Mucosa of rectum (tissue), 2 donors: ENCODE results near the gene OSBPL1A.

Source experiments
- H3K27ac ChIP-seq, 2 donors: one replicate each; pipeline ENCODE4 v1.7.0; 2013; ENCODE audit warnings: inconsistent platforms in 2 of 2, low read depth in 2 of 2, low read length in 2 of 2
- H3K27me3 ChIP-seq, 2 donors: one replicate each; pipeline ENCODE4 v1.7.0; 2013; ENCODE audit warnings: low read length in 2 of 2; ENCODE audit not compliant: control insufficient read depth in 2 of 2, insufficient read depth in 2 of 2
- H3K36me3 ChIP-seq, 2 donors: one replicate each; pipeline ENCODE4 v1.7.0; 2013; ENCODE audit warnings: low read length in 2 of 2; ENCODE audit not compliant: control insufficient read depth in 2 of 2, insufficient read depth in 2 of 2
- H3K4me1 ChIP-seq, 2 donors: one replicate each; pipeline ENCODE4 v1.7.0; 2013; ENCODE audit warnings: low read length in 2 of 2, mild to moderate bottlenecking in 1 of 2; ENCODE audit not compliant: control insufficient read depth in 2 of 2, insufficient read depth in 2 of 2
- H3K4me3 ChIP-seq, 2 donors: one replicate each; pipeline ENCODE4 v1.7.0; 2013; ENCODE audit warnings: low read length in 2 of 2
- H3K9ac ChIP-seq, 2 donors: one replicate each; pipeline ENCODE4 v1.7.0; 2013; ENCODE audit warnings: low read length in 2 of 2, low read depth in 1 of 2, mild to moderate bottlenecking in 1 of 2
- H3K9me3 ChIP-seq, 2 donors: one replicate each; pipeline ENCODE4 v1.7.0; 2013; ENCODE audit warnings: low read length in 2 of 2; ENCODE audit not compliant: control insufficient read depth in 2 of 2
- donor health status: healthy.
- donor health status: Normal muscosa, but diverticular disease.

Gene OSBPL1A

DNA sequence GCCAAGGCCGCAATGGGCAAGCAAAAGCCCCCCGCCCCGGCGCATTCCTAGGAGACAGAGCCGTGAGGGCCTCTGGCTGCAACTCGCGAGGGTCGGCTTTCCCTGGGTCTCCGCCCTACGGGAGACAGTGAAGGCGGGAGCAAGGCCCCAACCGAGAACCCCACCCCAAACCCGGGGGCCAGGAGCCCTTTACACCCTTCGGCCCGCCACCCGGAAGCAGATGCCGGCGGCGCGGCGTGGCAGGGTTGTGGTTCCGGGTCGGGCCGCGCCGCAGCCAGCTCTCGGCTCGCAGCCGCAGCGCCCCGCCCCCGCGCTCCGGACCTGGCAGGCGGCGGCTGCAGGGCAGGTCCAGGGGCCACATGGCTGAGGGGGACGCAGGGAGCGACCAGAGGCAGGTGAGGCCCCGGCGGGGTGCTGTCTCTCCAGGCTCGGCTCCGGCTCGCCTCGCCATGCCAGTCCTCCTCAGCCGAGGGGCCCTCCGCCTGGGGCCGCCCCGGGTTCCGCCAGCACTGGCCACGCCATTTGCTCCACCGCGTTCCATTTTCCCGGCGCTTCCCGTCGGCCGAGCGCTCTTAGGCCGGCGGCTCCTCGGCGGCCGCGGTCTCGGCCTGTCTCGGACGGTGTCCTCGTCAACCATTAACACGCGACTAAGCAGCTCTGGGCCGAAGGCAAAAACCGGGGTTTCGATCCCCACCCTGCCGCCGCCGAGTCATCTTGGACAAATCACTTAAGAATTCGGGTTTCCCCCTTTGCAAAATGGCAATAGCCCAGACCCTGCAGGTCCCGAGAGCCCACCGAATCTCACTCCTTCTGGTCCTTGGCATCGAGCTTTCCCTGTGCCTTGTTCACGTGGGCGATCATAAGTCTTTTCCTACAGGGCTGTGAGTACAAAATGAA lies 29.0 kb upstream of the OSBPL1A start, which contains the start of gene IMPACT:
IMPACT (plus strand) TSS at position 273 of the 897 bp plus-strand sequence; CDS start at position 360, 87 bp downstream.
- peak within 1 kb of the TSS; percentile 71 to 89 for H3K9ac ChIP-seq
- H3K4me3 ChIP-seq, result peak within 1 kb of the TSS; percentile 87 to 92
- peaks cover 2 to 8% of the 10 kb centered on the region in 2 donors for H3K4me1 ChIP-seq
- peak within 1 kb of the TSS; percentile 67 to 74 for H3K27ac ChIP-seq
- H3K36me3 ChIP-seq, result peaks cover 0 to 3% of the 10 kb centered on the region in 2 donors
- peaks cover 9 to 13% of the 10 kb centered on the region in 2 donors for H3K27me3 ChIP-seq
- H3K9me3 ChIP-seq, result peaks cover 0 to 6% of the 10 kb centered on the region in 2 donors

DNA sequence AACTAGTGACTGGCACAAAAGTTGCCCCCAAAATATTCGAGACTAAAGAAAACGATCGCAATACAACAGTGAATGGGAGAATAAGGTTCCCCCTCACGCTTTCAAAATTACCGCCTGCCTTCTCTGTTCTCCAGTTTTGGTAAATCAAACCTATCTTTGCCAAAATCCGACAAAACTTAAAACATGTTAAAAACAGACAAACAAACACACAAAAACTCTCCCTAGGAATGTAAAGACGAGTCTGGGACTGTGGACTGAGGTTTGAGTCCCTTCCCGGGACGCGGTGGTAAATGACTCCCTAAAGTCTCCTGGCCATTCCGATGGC lies 28.4 kb upstream of the OSBPL1A start:
- Histone ChIP-seq H3K27me3 (peaks cover 9 to 13% of the 10 kb centered on the region in 2 donors), H3K9me3 (peaks cover 0 to 6% of the 10 kb centered on the region in 2 donors), H3K4me3 (peak overlapping the region; percentile 87 to 92), H3K27ac (peak overlapping the region; percentile 67 to 74), H3K4me1 (peaks cover 2 to 8% of the 10 kb centered on the region in 2 donors), H3K9ac (peak overlapping the region in 1 of 2 donors; percentile 89), H3K36me3 (peaks cover 0 to 3% of the 10 kb centered on the region in 2 donors)

DNA sequence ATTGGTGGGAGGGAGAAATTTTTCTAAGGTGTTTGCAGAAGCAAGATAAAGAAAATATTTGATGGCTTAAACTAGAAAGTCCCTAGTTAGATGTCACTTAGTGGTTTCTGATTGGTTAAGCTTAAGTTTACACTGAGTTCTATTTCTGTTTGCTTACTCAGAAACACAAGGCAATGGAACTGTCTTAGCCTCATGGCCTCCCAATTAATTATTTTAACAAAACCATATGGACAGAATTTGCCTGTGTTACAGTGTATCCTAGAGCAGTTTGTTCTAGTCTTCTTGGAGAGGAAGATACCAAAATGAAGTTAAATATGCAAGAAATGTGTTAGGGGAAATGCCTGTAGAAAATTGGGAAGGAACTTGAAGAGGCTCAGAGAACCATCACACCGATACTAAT lies 24.2 kb upstream of the OSBPL1A start:
- Histone ChIP-seq H3K36me3 (no peaks in the 10 kb centered on the region), H3K4me3 (no peak overlapping the region), H3K4me1 (no peaks in the 10 kb centered on the region), H3K9ac (no peak overlapping the region), H3K27me3 (peaks cover 13 to 20% of the 10 kb centered on the region in 2 donors), H3K9me3 (peaks cover 0 to 6% of the 10 kb centered on the region in 2 donors), H3K27ac (no peak overlapping the region)

DNA sequence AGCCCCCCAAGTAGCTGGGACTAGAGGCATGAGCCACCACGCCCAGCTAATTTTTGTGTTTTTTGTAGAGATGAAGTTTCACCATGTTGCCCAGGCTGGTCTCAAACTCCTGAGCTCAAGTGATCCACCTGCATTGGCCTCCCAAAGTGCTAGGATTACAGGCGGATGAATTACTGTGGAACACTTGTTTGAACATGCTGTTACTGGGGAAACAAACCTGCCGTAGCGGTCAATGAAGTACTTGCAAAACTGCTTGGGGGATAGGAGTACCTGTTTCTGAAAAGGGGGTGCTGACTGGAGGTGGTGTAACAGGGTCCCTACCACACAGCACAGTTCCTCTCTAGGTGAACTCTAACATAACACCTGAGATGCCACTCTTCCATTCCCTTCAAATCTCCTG lies 22.9 kb upstream of the OSBPL1A start:
- H3K4me3 ChIP-seq, result no peak overlapping the region
- H3K36me3 ChIP-seq, result no peaks in the 10 kb centered on the region
- H3K4me1 ChIP-seq, result no peaks in the 10 kb centered on the region
- H3K27me3 ChIP-seq, result peaks cover 13 to 20% of the 10 kb centered on the region in 2 donors
- peaks cover 0 to 5% of the 10 kb centered on the region in 2 donors for H3K9me3 ChIP-seq
- H3K9ac ChIP-seq, result no peak overlapping the region
- no peak overlapping the region for H3K27ac ChIP-seq

DNA sequence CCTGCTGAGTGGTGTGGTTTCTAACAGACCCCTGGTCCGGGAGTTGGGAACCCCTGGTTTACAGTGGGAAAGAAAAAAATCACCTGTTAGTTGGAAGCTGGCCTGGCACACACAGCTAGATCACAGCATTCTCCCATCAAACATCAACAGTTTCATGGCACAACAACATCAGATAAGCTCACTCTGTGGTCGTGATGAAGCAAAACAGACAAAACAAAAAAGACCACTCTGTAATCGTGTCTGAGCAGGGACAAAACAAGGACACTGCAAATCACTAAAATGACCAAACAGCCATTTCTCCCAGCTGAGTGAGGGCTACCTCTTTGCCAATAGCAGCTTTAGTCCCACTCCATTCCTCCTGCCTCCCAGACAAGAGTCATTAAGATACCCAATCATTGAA lies 19.9 kb upstream of the OSBPL1A start:
- Histone ChIP-seq H3K4me1 (no peaks in the 10 kb centered on the region), H3K27ac (no peak overlapping the region), H3K4me3 (no peak overlapping the region), H3K36me3 (no peaks in the 10 kb centered on the region), H3K27me3 (peaks cover 3 to 11% of the 10 kb centered on the region in 2 donors), H3K9me3 (no peaks in the 10 kb centered on the region), H3K9ac (no peak overlapping the region)

DNA sequence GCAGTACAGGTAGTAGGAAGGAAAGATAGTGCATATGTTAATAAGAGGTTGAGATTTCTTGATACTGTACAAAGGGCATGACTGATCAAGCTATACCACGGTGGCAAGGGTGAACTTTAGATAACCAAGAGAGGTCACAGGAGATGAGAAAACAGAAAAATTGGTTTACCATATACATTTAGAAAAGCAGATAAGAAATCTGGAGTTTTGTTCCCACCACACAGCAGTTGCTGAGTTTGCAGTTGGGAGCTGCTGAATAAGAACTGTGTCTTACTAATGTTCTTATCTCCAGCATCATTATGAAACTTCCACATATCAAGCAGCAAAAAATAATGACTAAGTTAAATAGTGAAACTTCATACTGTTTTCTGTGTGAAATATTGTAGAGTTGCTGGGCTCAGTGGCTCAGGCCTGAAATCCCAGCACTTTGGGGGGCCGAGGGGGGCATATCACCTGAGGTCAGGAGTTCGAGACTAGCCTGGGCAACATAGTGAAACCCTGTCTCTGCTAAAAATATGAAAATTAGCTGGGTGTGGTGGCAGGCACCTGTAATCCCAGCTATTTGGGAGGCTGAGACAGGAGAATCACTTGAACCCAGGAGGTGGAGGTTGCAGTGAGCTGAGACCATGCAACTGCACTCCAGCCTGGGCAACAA lies 16.9 kb upstream of the OSBPL1A start:
- Histone ChIP-seq H3K4me1 (no peaks in the 10 kb centered on the region), H3K27me3 (peaks cover 0 to 6% of the 10 kb centered on the region in 2 donors), H3K9ac (no peak overlapping the region), H3K27ac (no peak overlapping the region), H3K9me3 (no peaks in the 10 kb centered on the region), H3K36me3 (no peaks in the 10 kb centered on the region), H3K4me3 (no peak overlapping the region)

DNA sequence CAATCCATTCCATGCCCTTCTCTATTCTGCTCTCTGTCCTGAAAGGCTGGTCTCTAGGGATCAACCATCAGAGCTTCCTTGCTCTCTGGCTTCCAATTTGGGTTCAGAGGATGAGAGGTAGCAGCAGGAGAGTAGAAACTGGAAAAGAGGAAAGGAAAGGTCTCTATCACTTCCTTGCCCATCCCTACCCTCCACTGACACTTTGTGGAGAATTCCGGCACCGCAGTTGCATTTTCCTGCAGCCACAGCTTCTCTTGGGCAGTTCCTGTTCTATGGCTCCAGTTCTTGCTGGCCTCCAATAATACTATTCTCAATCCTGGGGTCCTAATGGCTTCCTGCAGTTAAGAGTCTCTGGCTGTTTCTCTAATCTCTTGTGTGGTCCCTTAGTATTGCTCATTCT lies 15.5 kb upstream of the OSBPL1A start:
- H3K36me3 ChIP-seq, result no peaks in the 10 kb centered on the region
- H3K4me3 ChIP-seq, result no peak overlapping the region
- H3K4me1 ChIP-seq, result no peaks in the 10 kb centered on the region
- no peaks in the 10 kb centered on the region for H3K9me3 ChIP-seq
- peaks cover 0 to 4% of the 10 kb centered on the region in 2 donors for H3K27me3 ChIP-seq
- no peak overlapping the region for H3K9ac ChIP-seq
- no peak overlapping the region for H3K27ac ChIP-seq

DNA sequence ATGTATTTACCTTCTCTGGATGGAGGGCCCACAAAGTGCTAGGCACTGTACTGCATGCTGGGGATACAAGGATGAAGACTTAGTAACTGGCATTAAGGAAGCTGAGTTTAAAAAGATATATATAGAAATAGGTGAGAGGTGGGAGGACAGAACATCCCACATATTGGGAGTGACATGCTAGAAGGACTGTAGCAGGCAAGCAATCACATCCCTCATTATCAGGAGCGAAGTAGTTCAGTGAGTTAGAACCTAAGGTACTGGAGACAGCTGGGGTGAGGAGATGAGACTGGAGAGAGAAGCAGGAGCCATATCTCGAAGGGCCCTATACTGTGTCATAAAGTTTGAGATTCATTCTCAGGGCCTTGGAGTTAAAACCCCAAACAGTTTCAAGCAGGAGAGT lies 10.9 kb upstream of the OSBPL1A start:
- Histone ChIP-seq H3K36me3 (no peaks in the 10 kb centered on the region), H3K9ac (no peak overlapping the region), H3K4me3 (no peak overlapping the region), H3K27me3 (no peaks in the 10 kb centered on the region), H3K27ac (no peak overlapping the region), H3K4me1 (no peaks in the 10 kb centered on the region), H3K9me3 (no peaks in the 10 kb centered on the region)

DNA sequence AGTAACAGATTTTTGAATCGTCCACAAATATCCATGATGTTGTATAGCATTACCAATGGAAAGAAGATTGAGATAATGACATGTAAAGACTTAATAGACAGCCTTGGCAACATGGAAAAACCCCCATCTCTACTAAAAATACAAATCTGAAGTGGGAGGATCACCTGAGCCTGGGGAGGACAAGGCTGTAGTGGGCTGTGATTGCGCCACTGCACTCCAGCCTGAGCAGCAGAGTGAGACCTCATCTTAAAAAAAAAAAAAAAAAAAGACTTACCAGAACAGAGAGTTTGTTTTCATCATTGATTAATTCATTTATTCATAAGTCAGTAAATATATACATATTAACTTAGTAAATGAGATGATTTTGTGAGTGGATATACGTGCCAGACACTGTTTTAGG lies 7.0 kb upstream of the OSBPL1A start:
- Histone ChIP-seq H3K9me3 (no peaks in the 10 kb centered on the region), H3K27me3 (no peaks in the 10 kb centered on the region), H3K27ac (no peak overlapping the region), H3K36me3 (no peaks in the 10 kb centered on the region), H3K4me3 (no peak overlapping the region), H3K9ac (no peak overlapping the region), H3K4me1 (no peaks in the 10 kb centered on the region)

DNA sequence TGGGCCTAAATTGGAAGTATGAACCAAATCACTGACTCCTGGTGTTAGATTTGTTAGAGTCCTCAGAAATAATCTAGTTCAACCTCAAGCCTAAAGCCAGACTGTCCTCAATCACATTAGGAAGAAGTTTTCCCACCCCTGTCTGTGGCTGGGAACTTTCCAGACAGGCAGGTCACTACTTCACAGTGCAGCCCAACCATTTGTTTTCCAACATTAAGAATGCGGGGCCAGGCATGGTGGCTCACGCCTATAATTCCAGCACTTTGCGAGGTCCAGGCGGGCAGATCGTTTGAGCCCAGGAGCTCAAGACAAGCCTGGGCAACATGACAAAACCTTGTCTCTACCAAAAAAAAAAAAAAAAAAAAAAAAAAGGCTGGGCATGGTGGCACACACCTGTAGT lies 5.5 kb upstream of the OSBPL1A start:
- no peaks in the 10 kb centered on the region for H3K27me3 ChIP-seq
- H3K9me3 ChIP-seq, result no peaks in the 10 kb centered on the region
- H3K9ac ChIP-seq, result no peak overlapping the region
- H3K4me3 ChIP-seq, result no peak overlapping the region
- peaks cover 0 to 1% of the 10 kb centered on the region in 2 donors for H3K4me1 ChIP-seq
- H3K36me3 ChIP-seq, result no peaks in the 10 kb centered on the region
- no peak overlapping the region for H3K27ac ChIP-seq
